ENCODE results near the gene CEP128. TPM values are rescaled to one million over a fixed set of nuclear protein-coding genes. Genes with fewer than 3 reads are reported as not detected.

CEP128 gene
- 1 to 10 TPM; 7.3 to 8.7 TPM for total RNA-seq
- 1 to 10 TPM; 2.0 to 3.1 (median 2.2) TPM for polyA plus RNA-seq
- total RNA-seq = 6.1 to 15.3 (median 10.8) reads per million in 6 experiments

GRCh38 chr14:80941241-80942185, at the start of gene CEP128:
Gene CEP128, minus strand, starts transcription at chr14:80941738.
- Mint-ChIP-seq H3K36me3 (no peaks in the 10 kb centered on the region), H3K4me3 (peak within 1 kb of the TSS; percentile 77 to 93 (median 88)), H3K9me3 (no peaks in the 10 kb centered on the region), H3K27me3 (peaks cover 0 to 6% (median 0%) of the 10 kb centered on the region in 5 donors), H3K27ac (peak within 1 kb of the TSS; percentile 71 to 91 (median 84)), H3K4me1 (peaks cover 13 to 30% (median 20%) of the 10 kb centered on the region in 4 donors)
- ATAC-seq = peak; percentile 86 to 97
- POLR2A ChIA-PET = interaction anchor here (1.0 to 1.5 kb wide), 3 partner anchors 9 to 280 kb away, joined by 3 to 6 read pairs (median 3); partner anchors contain the start of gene GTF2A1
- peak; percentile 52 to 87 (median 72) for DNase-seq

GRCh38 chr14:80988735-80989429, 47.3 kb upstream of the CEP128 start:
- ATAC-seq (no peak), DNase-seq (no peak)
- POLR2A ChIA-PET = no interaction called here
- H3K4me1 Mint-ChIP-seq = no peaks in the 10 kb centered on the region
- peaks cover 3 to 19% (median 8%) of the 10 kb centered on the region in 5 donors for H3K27me3 Mint-ChIP-seq
- H3K27ac Mint-ChIP-seq = no peak overlapping the region
- H3K36me3 Mint-ChIP-seq = no peaks in the 10 kb centered on the region
- no peaks in the 10 kb centered on the region for H3K9me3 Mint-ChIP-seq
- H3K4me3 Mint-ChIP-seq = no peak overlapping the region

- Mint-ChIP-seq H3K9me3 (no peaks in the 10 kb centered on the region), H3K27me3 (peaks cover 4 to 19% (median 8%) of the 10 kb centered on the region in 5 donors), H3K27ac (no peak overlapping the region), H3K4me1 (no peaks in the 10 kb centered on the region), H3K36me3 (no peaks in the 10 kb centered on the region), H3K4me3 (no peak overlapping the region)
- DNase-seq (no peak), ATAC-seq (no peak)
- POLR2A ChIA-PET = no interaction called here
Observed at GRCh38 chr14:80988192-80988591, 46.7 kb upstream of the CEP128 start.

- POLR2A ChIA-PET = interaction anchor here (1.0 kb wide), 1 partner anchor 32 kb away, joined by 5 read pairs; the partner anchor contains the start of gene TSHR
- peak; percentile 12 to 76 (median 60) for DNase-seq
- H3K27ac Mint-ChIP-seq = no peak overlapping the region
- no peaks in the 10 kb centered on the region for H3K9me3 Mint-ChIP-seq
- peak; percentile 60 to 77 for ATAC-seq
- no peaks in the 10 kb centered on the region for H3K36me3 Mint-ChIP-seq
- no peaks in the 10 kb centered on the region for H3K4me1 Mint-ChIP-seq
- peaks cover 4 to 13% (median 8%) of the 10 kb centered on the region in 5 donors for H3K27me3 Mint-ChIP-seq
- no peak overlapping the region for H3K4me3 Mint-ChIP-seq
Observed at GRCh38 chr14:80987235-80988032, 45.9 kb upstream of the CEP128 start.

GRCh38 chr14:80982711-80983110, 41.2 kb upstream of the CEP128 start:
- H3K9me3 Mint-ChIP-seq = no peaks in the 10 kb centered on the region

GRCh38 chr14:80981673-80982072, 40.1 kb upstream of the CEP128 start:
- DNase-seq = no peak
- no peak for ATAC-seq
- Mint-ChIP-seq H3K9me3 (no peaks in the 10 kb centered on the region), H3K27ac (no peak overlapping the region), H3K4me3 (no peak overlapping the region), H3K4me1 (peaks cover 2 to 11% (median 9%) of the 10 kb centered on the region in 4 donors), H3K27me3 (peaks cover 0 to 10% (median 1%) of the 10 kb centered on the region in 5 donors), H3K36me3 (no peaks in the 10 kb centered on the region)
- POLR2A ChIA-PET = no interaction called here

More at GRCh38 chr14:80982711-80983110, 41.2 kb upstream of the CEP128 start:
- no peak overlapping the region for H3K4me3 Mint-ChIP-seq
- H3K27ac Mint-ChIP-seq = no peak overlapping the region
- DNase-seq (no peak), ATAC-seq (no peak)
- POLR2A ChIA-PET = no interaction called here
- peaks cover 2 to 11% (median 9%) of the 10 kb centered on the region in 4 donors for H3K4me1 Mint-ChIP-seq
- H3K36me3 Mint-ChIP-seq = no peaks in the 10 kb centered on the region
- H3K27me3 Mint-ChIP-seq = peaks cover 0 to 10% (median 1%) of the 10 kb centered on the region in 5 donors

GRCh38 chr14:80981156-80981555, 39.6 kb upstream of the CEP128 start:
- ATAC-seq (no peak), DNase-seq (no peak)
- H3K4me1 Mint-ChIP-seq = peaks cover 2 to 11% (median 9%) of the 10 kb centered on the region in 4 donors
- no peak overlapping the region for H3K27ac Mint-ChIP-seq
- POLR2A ChIA-PET = no interaction called here
- H3K36me3 Mint-ChIP-seq = no peaks in the 10 kb centered on the region
- peaks cover 0 to 14% (median 1%) of the 10 kb centered on the region in 5 donors for H3K27me3 Mint-ChIP-seq
- no peak overlapping the region for H3K4me3 Mint-ChIP-seq
- no peaks in the 10 kb centered on the region for H3K9me3 Mint-ChIP-seq

- no peak overlapping the region for H3K27ac Mint-ChIP-seq
- H3K4me3 Mint-ChIP-seq = no peak overlapping the region
- DNase-seq = no peak
- H3K27me3 Mint-ChIP-seq = peaks cover 0 to 20% (median 0%) of the 10 kb centered on the region in 5 donors
- POLR2A ChIA-PET = no interaction called here
- no peaks in the 10 kb centered on the region for H3K36me3 Mint-ChIP-seq
- H3K4me1 Mint-ChIP-seq = peaks cover 2 to 11% (median 9%) of the 10 kb centered on the region in 4 donors
- no peaks in the 10 kb centered on the region for H3K9me3 Mint-ChIP-seq
- no peak for ATAC-seq
Observed at GRCh38 chr14:80979951-80980350, 38.4 kb upstream of the CEP128 start.

GRCh38 chr14:80978403-80978802, 36.9 kb upstream of the CEP128 start:
- no peaks in the 10 kb centered on the region for H3K9me3 Mint-ChIP-seq
- POLR2A ChIA-PET = no interaction called here
- peaks cover 2 to 12% (median 11%) of the 10 kb centered on the region in 4 donors for H3K4me1 Mint-ChIP-seq
- peak in 1 of 2 donors; percentile 44 for ATAC-seq
- peaks cover 0 to 20% (median under 1%) of the 10 kb centered on the region in 5 donors for H3K27me3 Mint-ChIP-seq
- no peak overlapping the region for H3K4me3 Mint-ChIP-seq
- H3K36me3 Mint-ChIP-seq = no peaks in the 10 kb centered on the region
- no peak for DNase-seq
- H3K27ac Mint-ChIP-seq = peak overlapping the region in 1 of 10 donors; percentile 8

- ATAC-seq = no peak
- no peak overlapping the region for H3K4me3 Mint-ChIP-seq
Observed at GRCh38 chr14:80977221-80977620, 35.7 kb upstream of the CEP128 start.

GRCh38 chr14:80974679-80975078, 33.1 kb upstream of the CEP128 start:
- POLR2A ChIA-PET = no interaction called here
- H3K4me3 Mint-ChIP-seq = no peak overlapping the region
- H3K4me1 Mint-ChIP-seq = peaks cover 2 to 13% (median 11%) of the 10 kb centered on the region in 4 donors
- ATAC-seq (no peak), DNase-seq (no peak)
- no peaks in the 10 kb centered on the region for H3K36me3 Mint-ChIP-seq
- peaks cover 0 to 21% (median 2%) of the 10 kb centered on the region in 5 donors for H3K27me3 Mint-ChIP-seq
- H3K9me3 Mint-ChIP-seq = no peaks in the 10 kb centered on the region
- H3K27ac Mint-ChIP-seq = no peak overlapping the region

More at GRCh38 chr14:80977221-80977620, 35.7 kb upstream of the CEP128 start:
- POLR2A ChIA-PET = no interaction called here
- Mint-ChIP-seq H3K36me3 (no peaks in the 10 kb centered on the region), H3K27ac (peak overlapping the region in 1 of 10 donors; percentile 6), H3K9me3 (no peaks in the 10 kb centered on the region), H3K4me1 (peaks cover 2 to 13% (median 11%) of the 10 kb centered on the region in 4 donors), H3K27me3 (peaks cover 0 to 26% (median 2%) of the 10 kb centered on the region in 5 donors)
- no peak for DNase-seq
